HEK293 (cell line): Measurements from ENCODE around the gene CSNK1G2.

Experiments used
- GLIS2 ChIP-seq: fragments of 450-650 bp; formaldehyde crosslinking; IDR thresholded peaks from 2 replicates; pipeline ENCODE4 v1.5.1; 2016; ENCODE audit warnings: missing biosample characterization, missing genetic modification characterization
- OVOL3 ChIP-seq: fragments of 450-650 bp; formaldehyde crosslinking; IDR thresholded peaks from 2 replicates; pipeline ENCODE4 v1.5.1; 2016; ENCODE audit warnings: missing biosample characterization, missing genetic modification characterization
- TF ChIP-seq, protein P1 (sequence below): fragments of 450-650 bp; formaldehyde crosslinking; IDR thresholded peaks from 2 replicates; pipeline ENCODE4 v1.5.1; 2016; ENCODE audit warnings: missing biosample characterization, missing genetic modification characterization
- TF ChIP-seq, protein P2 (sequence below): fragments of 450-650 bp; formaldehyde crosslinking; IDR thresholded peaks from 2 replicates; pipeline ENCODE4 v1.5.1; 2016; ENCODE audit warnings: missing biosample characterization, missing genetic modification characterization

DNA sequence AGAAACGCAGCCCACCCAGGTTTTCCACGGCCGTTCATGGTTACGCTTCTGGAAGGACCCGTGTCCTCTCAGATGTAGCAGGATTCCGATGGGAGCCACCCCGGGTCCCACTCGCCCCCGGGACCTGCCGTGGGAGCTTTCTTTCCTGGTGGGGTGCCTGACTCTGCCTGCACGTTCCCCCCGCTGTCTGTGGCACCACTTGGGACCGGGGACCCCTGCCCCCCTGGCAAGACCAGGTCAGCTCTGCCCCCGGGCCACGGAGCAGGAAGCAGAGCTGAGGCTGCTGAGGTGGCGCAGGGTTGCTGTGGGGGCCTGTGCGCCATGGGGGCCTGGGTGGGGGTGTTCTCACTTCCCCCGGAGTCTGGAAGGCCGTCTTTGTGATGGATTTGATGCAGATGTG, 12.1 kb downstream of the CSNK1G2 start:
- TF ChIP-seq, protein P1, sequence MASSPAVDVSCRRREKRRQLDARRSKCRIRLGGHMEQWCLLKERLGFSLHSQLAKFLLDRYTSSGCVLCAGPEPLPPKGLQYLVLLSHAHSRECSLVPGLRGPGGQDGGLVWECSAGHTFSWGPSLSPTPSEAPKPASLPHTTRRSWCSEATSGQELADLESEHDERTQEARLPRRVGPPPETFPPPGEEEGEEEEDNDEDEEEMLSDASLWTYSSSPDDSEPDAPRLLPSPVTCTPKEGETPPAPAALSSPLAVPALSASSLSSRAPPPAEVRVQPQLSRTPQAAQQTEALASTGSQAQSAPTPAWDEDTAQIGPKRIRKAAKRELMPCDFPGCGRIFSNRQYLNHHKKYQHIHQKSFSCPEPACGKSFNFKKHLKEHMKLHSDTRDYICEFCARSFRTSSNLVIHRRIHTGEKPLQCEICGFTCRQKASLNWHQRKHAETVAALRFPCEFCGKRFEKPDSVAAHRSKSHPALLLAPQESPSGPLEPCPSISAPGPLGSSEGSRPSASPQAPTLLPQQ (tag by site-specific recombination): no peak
- TF ChIP-seq OVOL3 (tag by site-specific recombination) (no peak), GLIS2 (tag by site-specific recombination) (no peak)
- TF ChIP-seq, protein P2, sequence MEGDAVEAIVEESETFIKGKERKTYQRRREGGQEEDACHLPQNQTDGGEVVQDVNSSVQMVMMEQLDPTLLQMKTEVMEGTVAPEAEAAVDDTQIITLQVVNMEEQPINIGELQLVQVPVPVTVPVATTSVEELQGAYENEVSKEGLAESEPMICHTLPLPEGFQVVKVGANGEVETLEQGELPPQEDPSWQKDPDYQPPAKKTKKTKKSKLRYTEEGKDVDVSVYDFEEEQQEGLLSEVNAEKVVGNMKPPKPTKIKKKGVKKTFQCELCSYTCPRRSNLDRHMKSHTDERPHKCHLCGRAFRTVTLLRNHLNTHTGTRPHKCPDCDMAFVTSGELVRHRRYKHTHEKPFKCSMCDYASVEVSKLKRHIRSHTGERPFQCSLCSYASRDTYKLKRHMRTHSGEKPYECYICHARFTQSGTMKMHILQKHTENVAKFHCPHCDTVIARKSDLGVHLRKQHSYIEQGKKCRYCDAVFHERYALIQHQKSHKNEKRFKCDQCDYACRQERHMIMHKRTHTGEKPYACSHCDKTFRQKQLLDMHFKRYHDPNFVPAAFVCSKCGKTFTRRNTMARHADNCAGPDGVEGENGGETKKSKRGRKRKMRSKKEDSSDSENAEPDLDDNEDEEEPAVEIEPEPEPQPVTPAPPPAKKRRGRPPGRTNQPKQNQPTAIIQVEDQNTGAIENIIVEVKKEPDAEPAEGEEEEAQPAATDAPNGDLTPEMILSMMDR (tag by site-specific recombination): no peak
